ACC112 (cell line): ENCODE results near the gene SLX9.

ENCODE experiments used
- H2AFZ ChIP-seq: fragments of 200-600 bp; sonication (generic); one replicate; pipeline ENCODE4 v1.6.0; 2017; ENCODE audit warnings: antibody characterized with exemption, low read length; ENCODE audit not compliant: unreplicated experiment
- H3K27ac ChIP-seq: fragments of 200-600 bp; sonication (generic); 2 replicates; pipeline ENCODE4 v1.5.1; 2014; ENCODE audit warnings: low read depth, mild to moderate bottlenecking, antibody characterized with exemption, low read length, moderate library complexity
- H3K27me3 ChIP-seq: fragments of 200-600 bp; sonication (generic); 2 replicates; pipeline ENCODE4 v1.6.1; 2014; ENCODE audit warnings: mild to moderate bottlenecking, antibody characterized with exemption, low read length, moderate library complexity, mixed read lengths; ENCODE audit not compliant: insufficient read depth
- H3K36me3 ChIP-seq: fragments of 200-600 bp; sonication (generic); 2 replicates; pipeline ENCODE4 v1.6.1; 2016; ENCODE audit warnings: mild to moderate bottlenecking, antibody characterized with exemption, low read length, moderate library complexity, mixed read lengths; ENCODE audit not compliant: insufficient read depth
- H3K4me1 ChIP-seq: fragments of 200-600 bp; sonication (generic); one replicate; pipeline ENCODE4 v1.6.1; 2016; ENCODE audit warnings: low read length, mixed read lengths; ENCODE audit not compliant: insufficient read depth, unreplicated experiment, control insufficient read depth
- H3K4me3 ChIP-seq: fragments of 200-600 bp; sonication (generic); 2 replicates; pipeline ENCODE4 v1.5.1; 2014; ENCODE audit warnings: mild to moderate bottlenecking, low read depth, low read length
- H3K79me2 ChIP-seq: fragments of 200-600 bp; sonication (generic); one replicate; pipeline ENCODE4 v1.6.0; 2016; ENCODE audit warnings: low read length; ENCODE audit not compliant: control insufficient read depth, unreplicated experiment, insufficient read depth

Gene SLX9

DNA sequence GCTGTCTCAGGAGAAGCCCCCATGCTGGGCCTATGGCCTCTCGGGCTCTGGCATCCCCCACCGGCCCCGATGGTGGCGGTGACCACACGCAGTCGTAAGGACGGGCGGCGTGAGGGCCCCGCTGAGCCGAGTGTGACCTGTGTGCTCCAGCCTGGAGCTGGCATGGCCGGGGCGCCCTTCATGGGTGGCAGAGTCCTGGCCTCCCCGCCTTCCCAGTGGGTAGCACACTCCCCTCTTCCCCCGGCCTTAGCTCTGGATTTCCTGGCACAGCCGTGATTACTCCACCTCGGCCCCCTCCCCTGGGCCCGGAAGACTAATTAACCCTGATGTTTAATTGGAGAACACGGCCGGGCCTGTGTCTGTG, 44.6 kb downstream of the SLX9 start:
- Histone ChIP-seq H3K36me3 (no peaks in the 10 kb centered on the region), H3K79me2 (no peaks in the 10 kb centered on the region), H3K4me3 (no peak overlapping the region), H2AFZ (no peak overlapping the region), H3K27me3 (no peaks in the 10 kb centered on the region), H3K4me1 (no peaks in the 10 kb centered on the region), H3K27ac (no peak overlapping the region)

DNA sequence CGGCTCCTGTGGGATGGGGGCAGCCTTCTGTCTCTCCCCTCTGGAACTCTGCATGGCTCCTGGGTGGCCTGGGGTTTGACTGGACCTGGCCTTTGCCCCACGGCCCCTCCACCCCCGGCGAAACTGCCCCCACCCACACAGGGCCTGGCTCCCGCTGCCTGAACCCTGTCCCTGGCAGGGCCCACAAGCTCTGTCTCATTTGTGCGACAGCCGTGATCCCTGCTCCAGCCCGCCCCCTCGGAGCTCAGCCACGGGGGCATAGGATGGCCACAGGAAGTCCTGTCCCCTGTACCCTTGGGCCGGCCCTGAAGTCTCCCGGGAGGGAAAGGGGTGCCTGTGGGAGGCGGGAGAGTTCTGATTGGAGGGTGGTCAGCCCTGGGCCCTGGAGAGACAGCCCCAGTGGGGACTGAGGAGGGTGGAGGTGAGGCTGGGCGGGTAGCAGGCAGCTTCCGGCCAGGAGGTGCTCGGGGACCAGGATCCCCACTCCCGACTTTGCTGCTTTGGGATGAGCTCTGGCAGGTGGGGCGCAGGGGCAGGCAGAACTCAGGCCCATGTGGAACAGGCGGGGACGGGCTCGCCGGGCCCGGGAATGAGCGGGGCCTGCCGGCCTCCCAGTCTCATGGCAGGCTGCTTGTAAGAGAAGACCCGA, 45.1 kb downstream of the SLX9 start:
- Histone ChIP-seq H2AFZ (no peak overlapping the region), H3K4me1 (no peaks in the 10 kb centered on the region), H3K36me3 (no peaks in the 10 kb centered on the region), H3K4me3 (no peak overlapping the region), H3K27ac (no peak overlapping the region), H3K27me3 (no peaks in the 10 kb centered on the region), H3K79me2 (no peaks in the 10 kb centered on the region)

DNA sequence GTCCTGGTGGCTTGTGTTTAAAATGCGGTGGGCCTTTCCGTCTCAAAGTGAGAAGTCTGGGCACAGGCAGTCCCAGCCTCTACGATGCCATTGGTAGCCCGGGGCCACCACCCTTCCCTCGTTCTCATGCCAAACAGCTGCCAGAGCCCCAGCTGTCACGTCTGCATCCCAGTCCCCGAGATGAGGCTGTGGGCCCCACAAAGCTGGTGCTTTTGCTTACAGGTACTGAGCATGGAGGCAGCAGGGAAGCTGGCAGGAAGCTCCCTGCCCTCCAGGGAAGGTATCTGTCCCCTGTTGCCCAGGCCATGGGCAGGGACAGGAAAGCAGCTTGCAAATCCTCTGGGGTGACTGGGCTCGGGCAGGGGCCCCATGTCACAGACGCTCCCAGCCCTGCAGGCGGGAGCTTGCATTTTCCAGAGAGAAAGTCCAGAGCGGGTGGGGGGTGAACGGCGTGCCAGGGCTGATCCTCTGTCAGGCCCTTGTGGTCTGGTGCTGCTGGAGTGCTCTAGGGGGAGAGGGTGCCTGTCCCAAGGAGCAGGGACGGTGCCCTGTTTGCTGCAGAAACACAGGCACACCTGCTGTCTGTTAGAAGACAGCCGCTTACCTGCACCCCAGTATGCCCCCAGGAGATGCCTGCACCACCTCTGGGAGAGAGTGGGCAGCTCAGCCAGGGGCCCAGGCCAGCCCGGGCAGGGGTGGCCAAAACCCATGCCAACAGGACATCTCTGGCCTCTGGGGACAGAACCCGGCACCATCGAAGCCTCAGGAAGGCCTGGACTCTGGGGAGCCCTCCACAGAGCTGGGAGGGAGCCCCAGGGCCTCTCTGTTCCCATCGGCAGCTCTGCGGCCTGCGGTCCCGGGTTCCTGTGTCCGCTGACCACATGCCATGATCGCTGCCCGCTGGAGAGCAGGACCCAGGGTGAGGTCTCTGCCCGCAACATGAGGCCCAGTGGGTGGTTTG, 45.9 kb downstream of the SLX9 start:
- H3K4me1 ChIP-seq: no peaks in the 10 kb centered on the region
- H3K4me3 ChIP-seq: no peak overlapping the region
- H3K27ac ChIP-seq: no peak overlapping the region
- H3K79me2 ChIP-seq: no peaks in the 10 kb centered on the region
- H3K36me3 ChIP-seq: no peaks in the 10 kb centered on the region
- H2AFZ ChIP-seq: no peak overlapping the region
- no peaks in the 10 kb centered on the region for H3K27me3 ChIP-seq

DNA sequence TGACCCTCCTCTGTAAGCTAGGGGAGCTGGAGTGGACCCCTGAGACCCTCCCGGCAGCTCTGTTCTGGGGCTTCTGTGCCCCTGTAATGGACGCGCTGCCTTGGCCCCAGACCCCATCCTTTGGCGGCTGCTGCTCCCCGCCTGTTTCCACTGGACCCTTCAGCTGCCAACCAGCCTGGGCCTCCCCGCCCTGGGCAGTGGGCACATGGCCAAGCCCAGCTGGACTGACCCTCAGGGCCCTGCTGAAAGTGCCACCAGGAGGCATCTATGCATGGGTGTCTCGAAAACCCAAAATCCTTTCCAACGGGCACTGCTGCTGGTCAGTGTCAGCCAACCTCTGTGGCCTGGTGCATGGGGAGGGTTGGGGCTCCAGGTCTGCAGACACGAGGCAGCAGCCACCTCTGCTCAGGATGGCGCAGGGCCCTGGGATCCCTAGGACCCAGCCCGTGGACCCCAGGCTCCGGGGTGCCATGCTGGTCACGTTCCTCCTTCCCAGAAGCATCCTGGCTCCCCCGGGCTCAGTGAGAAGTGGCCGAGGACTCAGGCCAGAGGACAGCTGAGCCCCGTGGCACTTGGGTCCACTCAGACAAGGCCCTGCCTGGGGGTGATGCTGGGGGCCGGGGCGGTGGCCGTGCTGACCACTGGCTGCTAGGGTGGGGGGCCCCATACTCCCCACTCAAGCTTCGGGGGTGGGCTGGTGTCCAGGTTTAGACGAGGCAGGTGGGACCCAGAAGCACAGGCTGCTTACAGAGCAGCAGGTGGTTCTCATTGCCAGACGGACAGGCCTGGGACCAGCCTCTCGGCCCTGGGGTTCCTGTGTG, 46.9 kb downstream of the SLX9 start:
- no peak overlapping the region for H2AFZ ChIP-seq
- H3K27ac ChIP-seq: no peak overlapping the region

DNA sequence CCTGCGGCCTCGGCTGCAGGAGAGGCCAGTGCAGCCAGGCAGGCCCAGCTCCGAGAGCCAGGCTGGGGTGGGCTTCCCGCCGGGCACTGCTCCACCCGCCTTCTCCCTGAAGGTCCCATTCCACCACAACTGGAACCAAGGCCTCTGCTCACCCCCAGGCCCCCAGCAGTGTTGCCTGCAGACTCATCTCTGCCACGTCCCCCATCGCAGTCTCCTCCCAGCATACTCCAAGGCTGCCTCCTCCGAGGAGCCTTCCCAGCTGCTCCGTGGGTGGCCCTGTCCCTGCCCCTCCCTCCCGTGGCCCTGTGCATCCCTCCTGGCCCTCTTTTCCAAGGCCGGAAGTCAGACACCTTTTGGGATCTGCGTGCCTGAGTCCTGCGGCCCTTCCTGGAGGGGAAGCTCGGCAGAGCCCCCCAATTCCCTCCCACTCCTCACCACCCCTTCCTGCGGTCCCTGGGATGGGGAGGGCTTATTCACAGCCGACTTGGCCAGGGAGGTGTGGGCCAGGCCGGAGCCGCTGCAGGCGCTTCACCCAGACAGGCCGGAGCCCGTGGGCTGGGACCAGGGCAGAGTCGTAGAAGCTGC, 47.6 kb downstream of the SLX9 start:
- no peaks in the 10 kb centered on the region for H3K79me2 ChIP-seq
- H3K4me1 ChIP-seq: no peaks in the 10 kb centered on the region
- no peak overlapping the region for H3K4me3 ChIP-seq
- no peaks in the 10 kb centered on the region for H3K36me3 ChIP-seq
- H3K27ac ChIP-seq: no peak overlapping the region
- no peak overlapping the region for H2AFZ ChIP-seq
- H3K27me3 ChIP-seq: no peaks in the 10 kb centered on the region

More for the DNA sequence above, 46.9 kb downstream of the SLX9 start:
- Histone ChIP-seq H3K4me1 (no peaks in the 10 kb centered on the region), H3K36me3 (no peaks in the 10 kb centered on the region), H3K79me2 (no peaks in the 10 kb centered on the region), H3K27me3 (no peaks in the 10 kb centered on the region), H3K4me3 (no peak overlapping the region)

DNA sequence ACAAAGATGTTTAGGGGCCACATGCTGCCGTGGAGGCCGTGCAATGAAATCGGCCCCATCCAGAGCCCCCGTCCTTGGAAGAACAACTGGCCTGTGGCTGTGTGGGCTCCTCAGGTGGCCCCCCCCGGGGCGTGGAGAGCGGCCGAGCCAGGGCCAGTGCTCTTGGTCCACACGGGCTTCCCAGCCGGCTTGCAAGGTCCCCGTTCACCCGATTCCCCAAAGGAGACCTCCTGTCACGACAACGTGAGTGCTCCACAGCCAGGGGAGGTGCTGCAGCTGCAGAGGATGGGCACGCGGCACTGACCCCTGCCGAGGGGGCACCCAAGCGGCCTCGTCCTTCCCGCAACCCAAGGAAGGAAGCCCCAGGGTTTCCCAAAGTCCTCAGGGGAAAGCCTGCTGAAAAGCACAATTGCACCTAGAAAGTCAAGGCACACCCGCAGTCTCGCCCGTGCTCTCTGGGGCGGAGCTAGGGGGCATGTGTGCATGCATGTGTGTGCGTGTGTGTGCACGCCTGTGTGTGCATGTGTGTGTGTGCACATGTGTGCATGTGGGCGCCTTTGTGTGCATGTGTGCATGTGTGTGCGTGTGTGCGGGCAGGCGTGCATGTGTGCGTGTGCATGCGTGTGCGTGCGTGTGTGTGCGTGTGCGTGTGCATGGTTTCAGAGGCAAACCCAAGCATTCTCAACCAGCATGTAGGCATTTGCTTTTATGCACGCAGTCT, 48.2 kb downstream of the SLX9 start:
- Histone ChIP-seq H3K27me3 (no peaks in the 10 kb centered on the region), H3K4me1 (no peaks in the 10 kb centered on the region), H3K4me3 (no peak overlapping the region), H3K79me2 (no peaks in the 10 kb centered on the region), H2AFZ (no peak overlapping the region), H3K27ac (no peak overlapping the region), H3K36me3 (no peaks in the 10 kb centered on the region)

DNA sequence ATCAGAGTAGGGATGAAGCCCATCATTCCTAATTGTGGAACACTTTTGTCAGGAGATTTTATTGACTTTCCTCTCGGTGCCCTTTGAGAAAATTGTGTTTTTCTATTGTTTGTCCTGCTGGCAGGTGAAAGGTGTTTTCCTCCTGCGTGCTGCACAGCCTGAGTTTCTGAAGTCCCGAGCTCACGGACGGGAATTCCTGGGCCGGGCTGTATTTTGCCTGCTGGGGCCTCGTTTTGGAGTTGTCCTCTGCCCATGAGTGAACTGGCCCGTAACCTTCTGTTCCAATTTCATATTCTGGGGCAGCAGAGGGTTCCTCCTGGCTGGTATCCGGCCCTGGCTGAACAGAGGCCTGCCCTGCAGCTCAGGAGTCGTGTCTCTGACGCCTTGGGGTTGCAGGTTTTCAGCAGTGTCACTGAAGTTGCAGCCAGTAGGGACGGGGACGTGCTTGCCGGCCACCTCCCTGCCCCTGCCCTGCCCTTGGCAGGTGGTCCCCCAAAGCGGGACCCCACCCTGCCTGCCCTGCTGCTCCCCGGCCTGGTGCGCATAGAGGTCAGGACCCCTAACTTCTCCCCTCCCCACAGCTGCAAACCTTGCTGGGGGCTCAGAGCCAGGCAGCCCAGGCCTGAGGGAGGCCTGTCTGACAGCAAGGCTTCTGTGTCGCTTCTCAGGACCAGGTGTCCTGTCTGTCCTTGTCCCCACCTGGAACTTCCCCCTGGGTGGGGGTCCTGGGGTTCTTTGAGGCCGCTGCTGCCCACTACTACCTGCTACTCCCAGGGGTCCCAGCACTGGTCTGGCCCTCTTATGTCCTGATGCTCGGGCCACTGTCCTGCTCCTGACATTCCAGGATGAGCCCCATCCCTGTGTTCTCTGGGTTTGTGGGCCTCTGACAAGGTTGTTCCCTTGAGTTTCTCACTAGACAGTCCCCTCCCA, 49.0 kb downstream of the SLX9 start:
- H3K4me3 ChIP-seq: no peak overlapping the region
- H2AFZ ChIP-seq: no peak overlapping the region
- no peaks in the 10 kb centered on the region for H3K4me1 ChIP-seq
- no peaks in the 10 kb centered on the region for H3K79me2 ChIP-seq
- no peaks in the 10 kb centered on the region for H3K36me3 ChIP-seq
- H3K27me3 ChIP-seq: no peaks in the 10 kb centered on the region
- H3K27ac ChIP-seq: no peak overlapping the region

DNA sequence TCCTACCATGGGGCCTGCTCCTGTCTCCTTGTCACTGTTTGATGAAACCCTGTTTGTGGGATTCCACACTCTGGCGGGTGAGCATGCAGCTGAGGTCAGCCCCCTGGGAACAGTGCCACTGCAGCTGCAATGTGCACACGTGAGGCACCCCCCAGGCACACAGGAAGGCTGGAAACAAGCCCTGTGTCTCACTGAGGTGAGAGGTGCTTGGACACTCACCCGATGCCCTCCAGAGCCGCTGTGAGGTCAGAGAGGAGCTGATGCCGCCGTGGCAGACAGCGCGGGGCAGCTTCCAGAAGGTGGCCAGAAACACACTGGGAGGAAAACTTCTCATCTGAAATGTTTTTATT, 49.7 kb downstream of the SLX9 start:
- no peaks in the 10 kb centered on the region for H3K27me3 ChIP-seq
- no peak overlapping the region for H2AFZ ChIP-seq
- H3K36me3 ChIP-seq: no peaks in the 10 kb centered on the region
- H3K79me2 ChIP-seq: no peaks in the 10 kb centered on the region
- H3K4me3 ChIP-seq: no peak overlapping the region
- no peak overlapping the region for H3K27ac ChIP-seq
- H3K4me1 ChIP-seq: no peaks in the 10 kb centered on the region

DNA sequence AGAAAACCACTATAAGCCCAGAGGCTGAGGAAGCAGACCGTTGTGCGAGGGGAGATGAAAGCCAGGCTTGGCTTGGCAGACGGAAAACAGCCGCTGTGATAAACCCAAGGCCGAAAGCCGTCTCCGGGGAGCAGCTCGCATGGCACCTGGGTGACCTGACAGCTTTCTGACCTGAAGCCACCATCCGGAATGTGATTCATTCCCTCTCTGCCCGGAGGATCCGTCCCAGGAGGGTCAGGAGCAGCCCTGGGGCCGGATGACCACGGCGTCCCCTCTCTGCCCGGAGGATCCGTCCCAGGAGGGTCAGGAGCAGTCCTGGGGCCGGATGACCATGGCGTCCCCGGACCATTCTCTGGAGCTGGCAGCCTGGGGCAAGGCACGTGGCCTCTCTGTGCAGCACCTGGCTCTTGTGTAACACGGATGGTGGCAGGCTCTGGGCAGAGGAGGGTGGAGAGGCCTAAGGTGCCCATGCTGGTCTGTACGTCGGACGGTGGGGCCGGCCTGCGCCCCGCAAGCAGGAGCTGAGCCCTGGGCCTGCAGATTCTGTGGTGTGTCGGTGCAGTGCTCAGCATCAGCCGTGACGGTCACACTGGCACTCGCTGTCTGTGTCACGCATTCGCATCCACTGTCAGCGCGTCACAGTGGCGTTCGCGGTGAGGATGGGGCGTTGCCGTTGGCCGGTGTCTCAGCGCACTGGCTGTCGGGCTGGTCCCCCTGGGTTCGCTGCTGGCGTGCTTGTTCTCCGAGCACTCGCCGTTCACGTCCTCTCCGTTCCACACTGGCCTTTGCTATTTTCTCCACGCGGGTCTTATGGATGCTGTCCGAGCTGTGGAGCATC, 50.3 kb downstream of the SLX9 start:
- no peak overlapping the region for H2AFZ ChIP-seq

More for the DNA sequence above, 50.3 kb downstream of the SLX9 start:
- no peaks in the 10 kb centered on the region for H3K36me3 ChIP-seq
- H3K27ac ChIP-seq: no peak overlapping the region
- no peak overlapping the region for H3K4me3 ChIP-seq
- no peaks in the 10 kb centered on the region for H3K79me2 ChIP-seq
- H3K4me1 ChIP-seq: no peaks in the 10 kb centered on the region
- no peaks in the 10 kb centered on the region for H3K27me3 ChIP-seq
